HepG2 (cell line): ENCODE measurements around the gene OTX1. TPM values are rescaled to one million over a fixed set of nuclear protein-coding genes. Genes with fewer than 3 reads are reported as not detected.

ENCODE experiments used
- AHR ChIP-seq: IDR thresholded peaks from 2 replicates; pipeline ENCODE4 v1.6.1; 2018; ENCODE audit warnings: missing genetic modification reagents, missing compliant biosample characterization
- AKAP8 ChIP-seq: sonication (generic); formaldehyde crosslinking; IDR thresholded peaks from 2 replicates; pipeline ENCODE4 v1.5.1; 2020; ENCODE audit warnings: mild to moderate bottlenecking, missing genetic modification reagents
- CBX2 ChIP-seq, 2 experiments: fragments of 200-600 bp in 1 of 2; sonication (generic); formaldehyde crosslinking in 1 of 2; IDR thresholded peaks; 2 replicates each; pipeline versions ENCODE4 v1.7.0 to v1.8.1; 2018 to 2022; ENCODE audit warnings: low read depth in 2 of 2, low read length in 1 of 2, mild to moderate bottlenecking in 1 of 2, missing genetic modification reagents in 1 of 2
- ETV5 ChIP-seq: IDR thresholded peaks from 2 replicates; pipeline ENCODE4 v1.6.1; 2018; ENCODE audit warnings: missing biosample characterization, missing genetic modification reagents, inconsistent platforms, borderline replicate concordance
- HES4 ChIP-seq: sonication (generic); formaldehyde crosslinking; IDR thresholded peaks from 2 replicates; pipeline ENCODE4 v1.9.0; 2021; ENCODE audit warnings: mild to moderate bottlenecking, missing genetic modification reagents, borderline replicate concordance
- KAT8 ChIP-seq: IDR thresholded peaks from 2 replicates; pipeline ENCODE4 v1.6.1; 2016; ENCODE audit warnings: missing genetic modification reagents, missing compliant biosample characterization
- MATR3 ChIP-seq: sonication (generic); formaldehyde crosslinking; IDR thresholded peaks from 2 replicates; pipeline ENCODE4 v1.4.0; 2020; ENCODE audit warnings: missing genetic modification reagents
- MED1 ChIP-seq: sonication (generic); formaldehyde crosslinking; IDR thresholded peaks from 2 replicates; pipeline ENCODE4 v1.4.0; 2020; ENCODE audit warnings: missing genetic modification reagents
- MED8 ChIP-seq: sonication (generic); formaldehyde crosslinking; IDR thresholded peaks from 2 replicates; pipeline ENCODE4 v1.8.1; 2023; ENCODE audit warnings: mild to moderate bottlenecking, missing genetic modification reagents; ENCODE audit not compliant: insufficient replicate concordance
- MTF2 ChIP-seq: sonication (generic); formaldehyde crosslinking; IDR thresholded peaks from 2 replicates; pipeline ENCODE4 v1.5.0; 2020; ENCODE audit warnings: missing genetic modification reagents, borderline replicate concordance
- NKX3-1 ChIP-seq: sonication (generic); formaldehyde crosslinking; IDR thresholded peaks from 2 replicates; pipeline ENCODE4 v1.5.0; 2020; ENCODE audit warnings: missing genetic modification reagents
- SIX1 ChIP-seq: sonication (generic); formaldehyde crosslinking; IDR thresholded peaks from 2 replicates; pipeline ENCODE4 v1.4.0; 2020; ENCODE audit warnings: missing genetic modification reagents, borderline replicate concordance
- SP1 ChIP-seq, 2 experiments: fragments of 450-650 bp in 1 of 2; sonication (generic) in 1 of 2; formaldehyde crosslinking in 1 of 2; IDR thresholded peaks; 2 replicates each; pipeline versions ENCODE4 v1.4.0 to v1.6.1; 2016 to 2020; ENCODE audit warnings: missing genetic modification reagents in 1 of 2
- TGIF2 ChIP-seq: IDR thresholded peaks from 2 replicates; pipeline ENCODE4 v1.6.1; 2016; ENCODE audit warnings: control low read depth, missing compliant biosample characterization
- ZC3H4 ChIP-seq: sonication (generic); formaldehyde crosslinking; IDR thresholded peaks from 2 replicates; pipeline ENCODE4 v1.4.0; 2020; ENCODE audit warnings: missing genetic modification reagents, borderline replicate concordance
- ZNF12 ChIP-seq: sonication (generic); formaldehyde crosslinking; IDR thresholded peaks from 2 replicates; pipeline ENCODE4 v1.5.0; 2020; ENCODE audit warnings: missing genetic modification reagents
- ZNF251 ChIP-seq: sonication (generic); formaldehyde crosslinking; IDR thresholded peaks from 2 replicates; pipeline ENCODE4 v1.9.0; 2021; ENCODE audit warnings: mild to moderate bottlenecking, missing genetic modification reagents
- ZNF253 ChIP-seq: sonication (generic); formaldehyde crosslinking; IDR thresholded peaks from 2 replicates; pipeline ENCODE4 v1.8.0; 2022; ENCODE audit warnings: mild to moderate bottlenecking, missing genetic modification reagents, borderline replicate concordance
- ZNF546 ChIP-seq: sonication (generic); formaldehyde crosslinking; conservative IDR thresholded peaks from 2 replicates; pipeline ENCODE4 v1.8.1; 2023; ENCODE audit warnings: mild to moderate bottlenecking, missing genetic modification reagents
- ZNF552 ChIP-seq: sonication (generic); formaldehyde crosslinking; IDR thresholded peaks from 2 replicates; pipeline ENCODE4 v1.9.0; 2022; ENCODE audit warnings: missing genetic modification reagents, mild to moderate bottlenecking, borderline replicate concordance
- ZNF614 ChIP-seq: IDR thresholded peaks from 2 replicates; pipeline ENCODE4 v1.6.1; 2018; ENCODE audit warnings: missing biosample characterization, missing genetic modification reagents, inconsistent platforms, borderline replicate concordance
- ZNF672 ChIP-seq: sonication (generic); formaldehyde crosslinking; IDR thresholded peaks from 2 replicates; pipeline ENCODE4 v1.8.1; 2022; ENCODE audit warnings: missing genetic modification reagents
- ZNF703 ChIP-seq: sonication (generic); formaldehyde crosslinking; IDR thresholded peaks from 2 replicates; pipeline ENCODE4 v1.5.1; 2020; ENCODE audit warnings: missing genetic modification reagents, mild to moderate bottlenecking, moderate library complexity, borderline replicate concordance
- ZSCAN12 ChIP-seq: sonication (generic); formaldehyde crosslinking; IDR thresholded peaks from 2 replicates; pipeline ENCODE4 v1.9.0; 2021; ENCODE audit warnings: mild to moderate bottlenecking, missing genetic modification reagents
- ZSCAN25 ChIP-seq: sonication (generic); formaldehyde crosslinking; IDR thresholded peaks from 2 replicates; pipeline ENCODE4 v1.8.0; 2022; ENCODE audit warnings: mild to moderate bottlenecking, missing genetic modification reagents
- polyA plus RNA-seq, 8 experiments: library from polyadenylated mRNA; depleted of rRNA in 3 of 8; stranded (reverse) in 7 of 8; unstranded in 1 of 8; fragments of >200 nt; fragmentation: Illumina TruSeq in 4 of 8; extraction: Trizol in 4 of 8; gene quantifications; 2 replicates each; pipeline versions ENCODE4 v1.2.1 to v1.2.3, GENCODE V29; 2011 to 2016; ENCODE audit warnings: low read depth in 4 of 8, missing spikeins in 1 of 8, mixed read lengths in 1 of 8; ENCODE audit not compliant: insufficient read depth in 1 of 8
- total RNA-seq, 5 experiments: library from RNA; depleted of rRNA; stranded (reverse); fragments of >200 nt; fragmentation: Illumina TruSeq; extraction: Trizol; gene quantifications; 2 replicates each; pipeline ENCODE4 v1.2.3, GENCODE V29; 2016; ENCODE audit warnings: low read depth in 1 of 5
- TF ChIP-seq, protein P1 (sequence below): sonication (generic); formaldehyde crosslinking; IDR thresholded peaks from 2 replicates; pipeline ENCODE4 v1.4.0; 2020; ENCODE audit warnings: missing genetic modification reagents
- TF ChIP-seq, protein P2 (sequence below): sonication (generic); formaldehyde crosslinking; conservative IDR thresholded peaks from 2 replicates; pipeline ENCODE4 v1.4.0; 2020; ENCODE audit warnings: missing genetic modification reagents

OTX1 gene
- total and polyA plus RNA-seq, 2 of the 13 experiments (the other 11 are each of a cell fraction or from before 2014, with no cell fraction given) = 1.0 to 5.0 TPM

DNA sequence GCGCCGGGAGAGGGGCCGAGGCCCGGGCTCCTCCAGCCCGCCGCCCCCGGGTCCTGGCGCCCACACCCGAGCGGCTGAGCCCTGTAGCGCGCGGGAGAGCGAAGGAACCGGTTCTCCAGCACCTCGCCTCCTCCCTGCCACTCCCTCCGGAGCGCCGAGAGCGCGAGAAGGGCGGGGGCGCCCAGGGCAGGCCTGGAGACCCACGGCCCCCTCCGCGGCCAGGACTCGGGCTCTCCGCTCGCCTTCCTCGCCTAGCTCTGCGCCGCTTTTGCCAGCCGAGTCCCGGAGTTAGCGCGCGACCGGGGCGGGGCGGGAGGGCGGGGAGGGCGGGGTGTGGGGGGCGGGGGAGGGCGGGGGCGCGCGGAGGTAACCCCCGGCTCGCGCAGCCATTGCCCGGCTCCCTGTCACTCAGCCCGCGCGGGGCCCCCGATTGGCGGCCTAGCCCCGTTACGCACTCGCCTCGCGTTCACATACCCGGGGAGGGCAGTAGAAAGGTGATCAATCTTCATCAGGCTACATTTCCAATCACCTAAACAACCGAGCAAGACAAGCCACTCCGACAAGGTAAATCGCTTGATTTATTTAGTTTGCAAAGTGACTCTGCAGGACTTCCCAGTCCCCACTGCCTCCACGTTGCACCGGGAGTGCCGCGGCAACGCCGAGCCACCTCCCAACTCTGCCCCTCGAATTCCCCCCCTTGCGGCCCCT lies at the start of gene OTX1 (continued):
- TF ChIP-seq, protein P1, sequence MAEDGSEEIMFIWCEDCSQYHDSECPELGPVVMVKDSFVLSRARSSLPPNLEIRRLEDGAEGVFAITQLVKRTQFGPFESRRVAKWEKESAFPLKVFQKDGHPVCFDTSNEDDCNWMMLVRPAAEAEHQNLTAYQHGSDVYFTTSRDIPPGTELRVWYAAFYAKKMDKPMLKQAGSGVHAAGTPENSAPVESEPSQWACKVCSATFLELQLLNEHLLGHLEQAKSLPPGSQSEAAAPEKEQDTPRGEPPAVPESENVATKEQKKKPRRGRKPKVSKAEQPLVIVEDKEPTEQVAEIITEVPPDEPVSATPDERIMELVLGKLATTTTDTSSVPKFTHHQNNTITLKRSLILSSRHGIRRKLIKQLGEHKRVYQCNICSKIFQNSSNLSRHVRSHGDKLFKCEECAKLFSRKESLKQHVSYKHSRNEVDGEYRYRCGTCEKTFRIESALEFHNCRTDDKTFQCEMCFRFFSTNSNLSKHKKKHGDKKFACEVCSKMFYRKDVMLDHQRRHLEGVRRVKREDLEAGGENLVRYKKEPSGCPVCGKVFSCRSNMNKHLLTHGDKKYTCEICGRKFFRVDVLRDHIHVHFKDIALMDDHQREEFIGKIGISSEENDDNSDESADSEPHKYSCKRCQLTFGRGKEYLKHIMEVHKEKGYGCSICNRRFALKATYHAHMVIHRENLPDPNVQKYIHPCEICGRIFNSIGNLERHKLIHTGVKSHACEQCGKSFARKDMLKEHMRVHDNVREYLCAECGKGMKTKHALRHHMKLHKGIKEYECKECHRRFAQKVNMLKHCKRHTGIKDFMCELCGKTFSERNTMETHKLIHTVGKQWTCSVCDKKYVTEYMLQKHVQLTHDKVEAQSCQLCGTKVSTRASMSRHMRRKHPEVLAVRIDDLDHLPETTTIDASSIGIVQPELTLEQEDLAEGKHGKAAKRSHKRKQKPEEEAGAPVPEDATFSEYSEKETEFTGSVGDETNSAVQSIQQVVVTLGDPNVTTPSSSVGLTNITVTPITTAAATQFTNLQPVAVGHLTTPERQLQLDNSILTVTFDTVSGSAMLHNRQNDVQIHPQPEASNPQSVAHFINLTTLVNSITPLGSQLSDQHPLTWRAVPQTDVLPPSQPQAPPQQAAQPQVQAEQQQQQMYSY (CRISPR knock-in tag) = no peak
- peak; percentile 45 for TF ChIP-seq MED1 (CRISPR knock-in tag)
- no peak for TF ChIP-seq SP1 (IDR thresholded peaks at IDR 0.05)
- peak; percentile 58; the same call in 1 of the 2 replicates for TF ChIP-seq SP1 (CRISPR knock-in tag; IDR thresholded peaks at IDR 0.05)
- peak; percentile 61; the same call in 1 of the 2 replicates for TF ChIP-seq AKAP8 (CRISPR knock-in tag)
- TF ChIP-seq ZSCAN25 (CRISPR knock-in tag) = 0 out of 2 replicates have a peak, but pooled peaks have one; percentile 10
- 0 out of 2 replicates have a peak, but pooled peaks have one; percentile 10 for TF ChIP-seq ETV5 (CRISPR knock-in tag)
- no peak; the same call in 1 of the 2 replicates for TF ChIP-seq ZNF552 (CRISPR knock-in tag)
- peak; percentile 17; the same call in 1 of the 2 replicates for TF ChIP-seq ZNF12
- TF ChIP-seq TGIF2 = peak; percentile 68; the same call in 1 of the 2 replicates
- TF ChIP-seq ZNF546 (CRISPR knock-in tag) = peak; percentile 90
- no peak for TF ChIP-seq NKX3-1
- TF ChIP-seq ZSCAN12 (CRISPR knock-in tag) = peak; percentile 51; the same call in 1 of the 2 replicates
- peak; percentile 70; the same call in 1 of the 2 replicates for TF ChIP-seq ZC3H4
- TF ChIP-seq AHR (CRISPR knock-in tag) = no peak; the same call in 1 of the 2 replicates
- no peak for TF ChIP-seq ZNF251 (CRISPR knock-in tag)
- TF ChIP-seq MTF2 (CRISPR knock-in tag) = peak; percentile 74; the same call in 1 of the 2 replicates
- no peak for TF ChIP-seq ZNF614 (CRISPR knock-in tag)
- TF ChIP-seq SIX1 (CRISPR knock-in tag) = no peak
- 0 out of 2 replicates have a peak, but pooled peaks have one; percentile 31 for TF ChIP-seq ZNF703 (CRISPR knock-in tag)
- TF ChIP-seq HES4 (CRISPR knock-in tag) = no peak; the same call in 1 of the 2 replicates
- TF ChIP-seq ZNF253 (CRISPR knock-in tag) = 0 out of 2 replicates have a peak, but pooled peaks have one; percentile 66
- TF ChIP-seq CBX2 (IDR thresholded peaks at IDR 0.05; ENCODE audit: low read depth, low read length) = no peak
- no peak for TF ChIP-seq CBX2 (CRISPR knock-in tag; IDR thresholded peaks at IDR 0.05; ENCODE audit: low read depth)
- no peak for TF ChIP-seq ZNF672 (CRISPR knock-in tag)
- TF ChIP-seq MED8 (CRISPR knock-in tag) = no peak
- peak; percentile 37 for TF ChIP-seq KAT8 (CRISPR knock-in tag)
- TF ChIP-seq, protein P2, sequence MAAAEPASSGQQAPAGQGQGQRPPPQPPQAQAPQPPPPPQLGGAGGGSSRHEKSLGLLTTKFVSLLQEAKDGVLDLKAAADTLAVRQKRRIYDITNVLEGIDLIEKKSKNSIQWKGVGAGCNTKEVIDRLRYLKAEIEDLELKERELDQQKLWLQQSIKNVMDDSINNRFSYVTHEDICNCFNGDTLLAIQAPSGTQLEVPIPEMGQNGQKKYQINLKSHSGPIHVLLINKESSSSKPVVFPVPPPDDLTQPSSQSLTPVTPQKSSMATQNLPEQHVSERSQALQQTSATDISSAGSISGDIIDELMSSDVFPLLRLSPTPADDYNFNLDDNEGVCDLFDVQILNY (CRISPR knock-in tag) = no peak; the same call in 1 of the 2 replicates
- TF ChIP-seq MATR3 (CRISPR knock-in tag) = no peak
